GM12878 (cell line): Measurements from ENCODE around the gene GSAP. TPM values are rescaled to one million over a fixed set of nuclear protein-coding genes. Genes with fewer than 3 reads are reported as not detected.
A peak's percentile ranks its signal among the peaks of the same experiment; 100 is the strongest.

Experiments used
- ATF7 ChIP-seq: fragments of 450-650 bp; IDR thresholded peaks from 2 replicates; pipeline ENCODE4 v1.6.1; 2016; ENCODE audit warnings: low read depth, mild to moderate bottlenecking
- CEBPZ ChIP-seq: fragments of 150-350 bp; IDR thresholded peaks from 2 replicates; pipeline ENCODE4 v1.6.1; 2016; ENCODE audit warnings: low read depth, low read length
- CTCF ChIP-seq, 3 experiments: IDR thresholded peaks in 2 of 3; conservative IDR thresholded peaks in 1 of 3; 2 replicates each; pipeline ENCODE4 v1.5.1; 2011; ENCODE audit warnings: low read depth in 3 of 3, low read length in 3 of 3, mild to moderate bottlenecking in 3 of 3, control low read depth in 2 of 3, moderate library complexity in 2 of 3, inconsistent platforms in 1 of 3, mixed read lengths in 1 of 3; ENCODE audit not compliant: control insufficient read depth in 2 of 3, insufficient read depth in 1 of 3; ENCODE audit errors: extremely low read depth in 1 of 3
- JUND ChIP-seq: IDR thresholded peaks from 2 replicates; pipeline ENCODE4 v1.6.1; 2012; ENCODE audit warnings: low read depth, mild to moderate bottlenecking, low read length, improper control_type of control experiment, moderate library complexity
- NKRF ChIP-seq: fragments of 450-650 bp; conservative IDR thresholded peaks from 2 replicates; pipeline ENCODE4 v1.6.1; 2017; ENCODE audit warnings: mild to moderate bottlenecking, moderate library complexity
- RUNX3 ChIP-seq: IDR thresholded peaks from 2 replicates; pipeline ENCODE4 v1.6.1; 2012; ENCODE audit warnings: low read length, inconsistent platforms
- polyA plus RNA-seq, 11 experiments: library from polyadenylated mRNA; depleted of rRNA in 4 of 11; unstranded in 6 of 11; stranded (reverse) in 5 of 11; fragments of >200 nt; fragmentation: Nextera tagmentation in 4 of 11; fragmentation: Illumina TruSeq in 1 of 11; extraction: Ambion mirVana in 4 of 11; extraction: Trizol in 1 of 11; gene quantifications; 1 replicate in 1 of 11; 2 replicates in 10 of 11; pipeline versions ENCODE4 v1.2.1 to v1.2.3, GENCODE V29; 2011 to 2016; ENCODE audit warnings: inconsistent platforms in 2 of 11, missing spikeins in 2 of 11, low read depth in 1 of 11
- total RNA-seq, 4 experiments: library from RNA; depleted of rRNA in 3 of 4; stranded (reverse); fragments of >200 nt in 3 of 4; fragmentation: Illumina TruSeq in 1 of 4; extraction: Trizol in 1 of 4; gene quantifications; 2 replicates each; pipeline versions ENCODE4 v1.2.1 to v1.2.3, GENCODE V29; 2013 to 2021

The GSAP gene
- total and polyA plus RNA-seq, 10 of the 15 experiments (the other 5 are each of a cell fraction or from before 2014, with no cell fraction given) = 6.6 to 38.1 (median 21.8) TPM

- TF ChIP-seq CTCF (IDR thresholded peaks at IDR 0.05 in 2 of 3, conservative IDR thresholded peaks at IDR 0.05 in 1 of 3; ENCODE audit: control insufficient read depth in 2 of 3, extremely low read depth in 1 of 3, insufficient read depth in 1 of 3, low read depth in 3 of 3, low read length in 3 of 3) (no peak), ATF7 (peak; percentile 45; the same call in 1 of the 2 replicates), NKRF (no peak), CEBPZ (no peak), JUND (peak; percentile 53; the same call in 1 of the 2 replicates), RUNX3 (peak; percentile 69)
Observed at GRCh38 chr7:77328669-77329068, 87.5 kb downstream of the GSAP start (continued).
